Hippocampal formation (tissue), 2 donors: ENCODE measurements around the gene TYRO3.
"Not testable (repeated sequence)": the region's sequence is repeated elsewhere in the genome, so short reads cannot be mapped to it uniquely, and the experiment has no call there.

ENCODE experiments used
- DNase-seq, 2 donors: peaks; one replicate each; lab custom pipeline; 2025; lab: John Stamatoyannopoulos, UW

Gene TYRO3

GRCh38 chr15:41554343-41554742 lies 4.7 kb upstream of the TYRO3 start:
- DNase-seq: no peak

DNA sequence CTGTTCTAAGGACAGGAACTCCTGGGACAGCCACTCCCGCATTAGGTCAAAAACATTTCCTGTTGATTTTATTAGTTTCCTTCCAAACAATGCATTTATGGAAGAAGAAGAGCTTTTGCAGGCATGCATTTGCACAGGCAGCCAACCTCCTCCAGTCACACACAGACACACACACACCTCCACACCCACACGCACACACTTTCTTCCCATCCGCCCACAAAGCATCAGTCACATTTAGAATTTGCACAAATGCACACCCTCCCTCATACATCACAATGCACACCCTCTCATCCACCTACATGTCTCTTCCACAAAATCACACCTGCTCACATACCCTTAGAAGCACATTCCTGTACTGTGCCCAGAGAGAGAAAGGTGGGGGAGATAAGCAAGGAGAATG lies 4.1 kb upstream of the TYRO3 start:
- no peak for DNase-seq

- no peak for DNase-seq
These were observed 2.3 kb upstream of the TYRO3 start for GRCh38 chr15:41556677-41557076.

DNA sequence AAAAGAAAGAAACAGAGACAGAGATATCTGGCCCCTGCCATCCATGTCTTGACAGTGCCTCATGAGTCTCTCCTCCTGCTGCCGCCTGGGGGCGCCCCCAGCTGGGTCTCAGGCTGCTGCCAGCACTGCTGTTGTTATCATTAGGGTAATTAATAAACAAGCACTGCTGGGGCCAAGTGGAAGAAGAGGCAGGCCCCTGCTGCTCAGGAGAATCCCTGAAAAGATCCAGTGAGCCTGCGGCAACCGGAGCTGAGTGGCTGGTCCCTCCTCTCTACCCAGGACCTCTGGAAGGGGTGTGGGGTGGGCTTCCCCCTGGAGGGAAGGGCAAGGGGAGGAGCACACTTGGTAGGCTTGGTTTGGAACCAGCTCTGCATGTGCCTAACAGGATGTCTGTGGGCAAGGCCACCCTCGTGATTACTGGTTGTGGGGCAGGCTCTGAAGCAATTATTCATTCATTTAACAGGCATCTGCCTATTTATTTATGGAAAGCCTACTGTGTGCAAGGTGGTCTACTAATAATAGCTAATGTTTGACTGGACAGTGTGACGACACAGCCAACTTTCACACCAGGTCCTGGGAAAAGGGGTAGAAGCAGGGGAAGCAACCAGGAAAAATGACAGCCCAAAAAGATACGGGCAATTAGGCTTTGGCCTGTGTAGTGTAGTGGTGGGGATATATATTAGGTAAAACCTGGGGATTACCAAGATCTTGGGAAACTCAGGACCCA lies 1.2 kb upstream of the TYRO3 start:
- peak; percentile 79 to 83 for DNase-seq

- no peak for DNase-seq
These were observed 299 bp downstream of the TYRO3 start for GRCh38 chr15:41559239-41559782.

- DNase-seq: no peak
These were observed 1.5 kb downstream of the TYRO3 start for GRCh38 chr15:41560572-41560874.

- peak in 1 of 2 donors; percentile 51 for DNase-seq
These were observed 2.2 kb downstream of the TYRO3 start for GRCh38 chr15:41561104-41561776.

DNA sequence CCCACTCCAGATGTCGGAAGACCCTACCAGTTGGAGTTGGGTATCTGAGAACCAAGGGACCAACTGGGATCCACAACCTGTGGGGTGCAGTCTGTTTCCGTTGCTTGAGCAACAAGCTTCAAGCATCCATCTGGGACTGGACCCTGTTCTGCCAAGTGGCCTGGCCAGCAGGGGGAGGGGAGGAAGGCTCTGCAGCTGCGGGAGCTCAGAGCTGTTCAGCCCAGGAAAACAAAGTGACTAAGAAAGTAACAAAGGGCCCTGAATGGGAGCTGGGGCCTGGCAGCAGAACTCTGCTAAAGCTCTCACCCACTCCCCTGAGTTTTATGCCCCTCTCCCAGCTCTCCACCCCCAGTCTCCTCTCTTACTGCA lies 2.7 kb downstream of the TYRO3 start:
- peak; percentile 88 for DNase-seq

DNA sequence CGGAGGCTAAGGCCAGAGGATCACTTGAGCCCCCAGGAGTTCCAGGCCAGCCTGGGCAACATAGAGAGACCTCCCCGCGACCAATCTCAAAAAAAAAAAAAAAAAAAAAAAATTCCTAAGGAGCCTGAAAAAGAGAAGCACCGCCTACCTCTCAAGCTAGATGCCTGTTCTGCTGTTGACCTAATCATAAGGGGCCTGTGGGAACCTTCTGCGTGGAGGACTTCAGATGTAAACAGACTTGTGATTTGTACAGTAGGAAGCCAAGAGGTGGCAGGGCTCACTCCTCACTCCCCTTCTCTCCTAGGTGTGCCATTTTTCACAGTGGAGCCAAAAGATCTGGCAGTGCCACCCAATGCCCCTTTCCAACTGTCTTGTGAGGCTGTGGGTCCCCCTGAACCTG lies 3.2 kb downstream of the TYRO3 start:
- DNase-seq: no peak

DNA sequence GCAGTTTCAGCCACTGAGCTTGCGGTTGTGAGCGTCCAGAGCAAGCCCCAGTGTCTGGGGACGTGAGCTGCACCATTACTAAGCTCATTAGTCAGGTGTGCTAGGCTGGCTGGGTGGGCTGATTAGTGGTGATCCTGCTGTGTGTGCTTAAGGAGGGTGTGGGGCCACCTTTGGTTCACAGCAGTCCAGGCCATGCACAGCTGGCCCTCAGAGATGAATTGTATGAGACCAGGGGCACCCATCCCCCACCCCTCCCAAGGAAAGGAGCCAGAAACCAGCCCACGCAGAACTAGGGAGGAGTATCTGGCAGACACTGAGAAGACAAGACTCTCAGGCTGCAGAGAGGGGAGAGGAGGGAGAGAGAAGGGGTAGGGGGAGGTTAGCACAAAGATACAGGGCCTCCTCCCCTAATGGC lies 3.8 kb downstream of the TYRO3 start:
- DNase-seq: peak in 1 of 2 donors; percentile 36

DNA sequence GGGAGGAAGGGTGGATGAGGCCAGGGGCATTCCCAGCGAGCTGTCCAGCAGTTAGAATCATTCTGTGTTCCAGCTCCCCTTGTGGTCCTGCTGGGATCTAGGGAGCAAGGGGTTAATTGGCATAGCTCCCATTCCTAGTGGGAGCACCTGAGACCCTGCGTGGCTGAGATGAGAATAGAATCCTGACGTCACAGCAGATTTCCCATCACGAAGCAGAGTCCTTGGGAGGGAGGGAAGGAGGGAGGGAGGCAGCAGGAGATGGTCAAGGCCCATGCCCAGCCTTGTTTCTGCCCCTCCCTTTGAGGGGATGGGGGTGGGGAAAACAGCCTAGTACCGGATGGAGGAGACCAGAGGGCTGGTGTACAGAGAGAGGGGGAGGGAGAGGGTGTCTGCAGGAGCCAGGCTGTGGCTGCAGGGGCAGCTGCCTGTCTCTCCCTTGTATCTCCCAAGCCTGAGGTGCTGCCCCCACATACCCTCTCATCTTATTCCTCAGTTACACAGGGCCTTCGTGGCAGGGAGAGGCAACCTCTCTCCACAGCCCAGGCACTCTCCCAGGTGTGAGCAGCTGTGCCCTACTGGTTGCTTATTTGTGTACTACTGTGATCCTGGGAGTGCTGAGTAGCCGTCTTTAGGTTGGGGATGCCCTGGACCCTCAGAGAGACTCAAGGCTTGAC lies 5.4 kb downstream of the TYRO3 start:
- peak; percentile 40 to 53 for DNase-seq

GRCh38 chr15:41564960-41565502 lies 6.0 kb downstream of the TYRO3 start:
- no peak for DNase-seq

DNA sequence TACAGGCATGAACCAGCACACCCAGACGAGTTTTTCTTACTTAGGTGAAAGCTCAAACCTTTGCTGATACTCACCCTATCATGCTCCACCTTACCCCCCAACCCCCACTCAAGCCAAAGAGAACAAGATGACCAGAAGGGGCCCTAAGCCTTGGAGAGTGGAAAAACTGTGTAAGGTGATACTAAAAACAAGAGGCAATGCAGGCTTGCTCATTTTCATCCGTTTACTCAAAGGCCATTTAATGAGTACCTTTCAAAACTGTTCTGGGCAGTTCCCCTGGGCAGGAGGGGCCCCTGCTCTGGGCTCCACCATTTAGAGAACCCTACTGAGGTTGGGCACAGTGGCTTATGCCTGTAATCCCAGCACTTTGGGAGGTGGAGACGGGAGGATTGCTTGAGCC lies 6.7 kb downstream of the TYRO3 start:
- DNase-seq: no peak

- no peak for DNase-seq
These were observed 7.3 kb downstream of the TYRO3 start for GRCh38 chr15:41566121-41566885.

DNA sequence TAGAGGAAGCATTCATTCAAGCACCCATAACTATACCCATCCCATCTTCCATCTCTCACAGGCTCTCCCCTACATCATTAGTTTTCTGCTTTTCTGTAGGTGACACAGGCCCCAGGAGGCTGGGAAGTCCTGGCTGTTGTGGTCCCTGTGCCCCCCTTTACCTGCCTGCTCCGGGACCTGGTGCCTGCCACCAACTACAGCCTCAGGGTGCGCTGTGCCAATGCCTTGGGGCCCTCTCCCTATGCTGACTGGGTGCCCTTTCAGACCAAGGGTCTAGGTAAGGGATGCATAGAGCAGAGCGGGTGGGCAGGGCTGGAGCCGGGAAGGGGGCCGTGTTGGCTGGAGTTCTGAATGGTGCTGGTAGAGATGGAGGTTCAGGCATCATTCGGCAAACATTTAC lies 8.2 kb downstream of the TYRO3 start:
- DNase-seq: no peak

GRCh38 chr15:41567862-41568261 lies 8.8 kb downstream of the TYRO3 start:
- peak in 1 of 2 donors; percentile 38 for DNase-seq

DNA sequence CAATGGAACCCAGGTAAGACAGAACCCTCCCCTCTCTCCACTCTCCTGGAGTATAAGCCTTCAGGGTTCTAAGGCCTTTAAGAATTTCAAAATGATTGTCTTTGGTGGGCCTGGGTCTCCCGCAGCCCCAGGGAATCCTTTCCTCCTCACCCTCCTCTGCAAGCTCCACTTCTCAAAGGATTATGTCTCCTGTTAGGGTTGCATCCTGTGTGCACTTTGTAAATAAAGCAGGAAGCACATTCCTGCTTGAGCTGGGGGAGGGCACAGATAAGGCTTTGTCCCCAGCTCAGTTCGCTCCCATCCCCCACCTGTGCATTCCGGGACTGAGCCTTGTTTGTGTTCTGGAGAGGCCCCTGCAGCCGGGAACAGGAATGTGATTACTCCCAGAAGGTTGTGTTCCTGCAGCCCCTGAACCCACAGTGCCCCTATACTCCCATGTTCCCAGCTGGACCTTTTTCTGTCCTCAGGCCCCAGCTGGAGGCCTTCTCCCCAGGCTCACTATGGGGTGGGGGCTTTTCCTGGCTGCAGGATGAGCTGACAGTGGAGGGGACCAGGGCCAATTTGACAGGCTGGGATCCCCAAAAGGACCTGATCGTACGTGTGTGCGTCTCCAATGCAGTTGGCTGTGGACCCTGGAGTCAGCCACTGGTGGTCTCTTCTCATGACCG lies 9.5 kb downstream of the TYRO3 start:
- DNase-seq: peak; percentile 49 to 65

DNA sequence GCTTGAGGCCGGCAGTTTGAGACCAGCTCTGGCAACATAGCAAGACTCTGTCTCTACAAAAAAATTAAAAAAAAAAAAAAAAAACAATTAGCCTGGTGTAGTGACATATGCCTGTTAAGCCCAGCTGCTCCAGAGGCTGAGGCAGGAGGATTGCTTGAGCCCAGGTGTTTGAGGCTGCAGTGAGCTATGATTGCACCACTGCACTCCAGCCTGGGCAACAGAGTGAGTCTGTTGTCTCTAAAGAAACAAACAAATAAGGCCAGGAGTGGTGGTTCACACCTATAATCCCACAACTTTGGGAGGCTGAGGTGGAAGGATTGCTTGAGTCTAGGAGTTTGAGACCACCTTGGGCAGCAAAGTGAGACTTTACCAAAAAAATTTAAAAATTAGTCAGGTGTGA lies 10.2 kb downstream of the TYRO3 start:
- not testable (repeated sequence) for DNase-seq

DNA sequence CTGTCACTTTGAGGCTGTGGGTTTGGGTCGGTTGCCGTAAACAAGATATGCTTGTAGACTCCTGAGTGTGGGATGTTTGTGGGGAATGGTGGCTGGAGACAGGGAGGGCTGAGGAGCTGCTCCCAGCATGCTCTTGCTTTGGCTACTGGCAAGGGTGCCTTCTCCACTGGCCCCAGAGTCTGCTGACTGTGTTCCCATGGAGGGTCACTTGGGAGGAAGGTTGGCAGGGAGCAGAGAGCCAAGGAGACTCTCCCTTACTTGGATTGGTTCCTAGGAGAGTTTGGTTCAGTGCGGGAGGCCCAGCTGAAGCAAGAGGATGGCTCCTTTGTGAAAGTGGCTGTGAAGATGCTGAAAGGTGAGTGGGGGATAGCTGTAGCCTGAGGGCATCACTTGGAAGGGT lies 11.8 kb downstream of the TYRO3 start:
- no peak for DNase-seq

DNA sequence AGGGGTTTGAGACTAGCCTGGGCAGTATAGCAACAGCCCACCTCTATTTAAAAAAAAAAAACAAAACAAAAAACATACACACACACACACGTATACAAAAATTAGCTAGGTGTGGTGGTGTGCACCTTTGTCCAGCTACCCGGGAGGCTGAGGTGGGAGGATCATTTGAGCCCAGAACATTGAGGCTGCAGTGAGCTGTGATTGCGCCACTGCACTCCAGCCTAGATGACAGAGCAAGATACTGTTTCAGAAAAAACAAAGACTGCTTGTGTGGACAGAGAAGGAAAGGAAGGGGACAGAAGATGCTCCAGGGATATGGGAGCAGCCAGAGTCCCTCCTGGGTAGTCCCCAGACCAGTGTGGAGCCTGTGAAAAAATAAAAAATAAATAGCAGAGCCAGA lies 12.9 kb downstream of the TYRO3 start:
- no peak for DNase-seq

DNA sequence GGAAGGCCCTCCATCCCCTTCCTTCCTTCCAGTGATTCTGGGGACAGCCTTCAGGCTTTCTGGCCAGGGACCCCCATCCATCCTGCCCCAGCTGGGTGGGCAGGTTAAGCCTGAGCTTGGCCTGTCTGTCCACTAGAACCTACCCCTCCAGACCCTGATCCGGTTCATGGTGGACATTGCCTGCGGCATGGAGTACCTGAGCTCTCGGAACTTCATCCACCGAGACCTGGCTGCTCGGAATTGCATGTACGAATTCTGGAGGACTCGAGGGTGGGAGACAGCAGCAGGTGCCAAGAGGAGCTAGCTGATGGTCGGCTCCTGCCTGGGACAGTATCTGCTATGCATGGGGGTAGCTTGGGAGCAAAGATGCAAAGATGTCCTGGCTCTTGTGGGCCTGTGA lies 13.9 kb downstream of the TYRO3 start:
- no peak for DNase-seq
